ENCODE measurements around the gene SCAMP4. TPM values are rescaled to one million over a fixed set of nuclear protein-coding genes. Genes with fewer than 3 reads are reported as not detected.

Gene SCAMP4
- total RNA-seq, 1 experiment from 2014 or later, result 69.8 TPM

GRCh38 chr19:1921326-1921725 is 16.1 kb downstream of the SCAMP4 start:
- intact Hi-C loops (cut with micrococcal nuclease; ENCODE audit: unreplicated experiment), result loop anchor here (10.0 kb wide), 1 partner anchor 693 kb away; no protein-coding TSS in a partner anchor
- no peak overlapping the region for H3K27ac ChIP-seq
- no peaks in the 10 kb centered on the region for H3K79me2 ChIP-seq (ENCODE audit: low read depth)
- H3K4me3 ChIP-seq, result no peak overlapping the region
- no peaks in the 10 kb centered on the region; the same call in 1 of the 2 replicates for H3F3A ChIP-seq (ENCODE audit: insufficient read depth, low read depth)
- DNase-seq, result no peak
- ChIA-PET POLR2A (ENCODE audit: unreplicated experiment) (no interaction called here), CTCF (no interaction called here)
- TF ChIP-seq EZH2 (IDR thresholded peaks at IDR 0.05; ENCODE audit: low read depth) (no peak), CTCF (conservative IDR thresholded peaks at IDR 0.05) (no peak)
- H2AFZ ChIP-seq, result no peak overlapping the region
- no peaks in the 10 kb centered on the region for H3K9me3 ChIP-seq (ENCODE audit: insufficient read depth, low read depth)
- no TSS peak for BruUV-seq (replicated peaks)
- no peaks in the 10 kb centered on the region for H4K20me1 ChIP-seq (ENCODE audit: insufficient read depth)
- no peaks in the 10 kb centered on the region for H3K36me3 ChIP-seq (ENCODE audit: low read depth)
- no peaks in the 10 kb centered on the region for H3K4me1 ChIP-seq (replicated peaks; ENCODE audit: insufficient read depth)
- H3K9me2 ChIP-seq (ENCODE audit: insufficient read depth), result no peaks in the 10 kb centered on the region
- H3K27me3 ChIP-seq (ENCODE audit: insufficient read depth, low read depth), result no peaks in the 10 kb centered on the region
- H3K4me2 ChIP-seq, result no peak overlapping the region

DNA sequence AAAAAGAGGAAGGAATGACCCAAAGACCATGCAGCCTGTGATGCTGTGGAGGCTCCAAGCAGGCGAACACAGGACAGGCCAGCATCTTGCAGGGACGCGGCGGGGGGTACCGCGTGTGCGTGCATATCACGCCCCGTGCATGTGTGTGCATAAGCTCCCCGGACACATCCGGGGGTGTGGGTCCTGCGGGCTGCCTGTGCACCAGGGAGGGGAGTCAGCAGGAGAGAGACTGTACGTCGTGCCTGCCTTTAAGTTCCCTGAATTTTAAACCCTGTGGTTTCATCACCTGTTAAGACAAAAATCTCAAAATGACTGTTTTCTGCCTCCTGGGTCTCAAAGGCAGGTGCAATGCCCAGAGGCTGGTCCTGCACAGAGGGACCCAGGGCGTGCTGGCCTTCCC is 16.6 kb downstream of the SCAMP4 start:
- no peaks in the 10 kb centered on the region for H3K36me3 ChIP-seq (ENCODE audit: low read depth)
- no peak overlapping the region for H3K4me2 ChIP-seq
- no peaks in the 10 kb centered on the region for H3K9me2 ChIP-seq (ENCODE audit: insufficient read depth)
- H3K27me3 ChIP-seq (ENCODE audit: insufficient read depth, low read depth), result no peaks in the 10 kb centered on the region
- no peaks in the 10 kb centered on the region; the same call in 1 of the 2 replicates for H3F3A ChIP-seq (ENCODE audit: insufficient read depth, low read depth)
- H3K9me3 ChIP-seq (ENCODE audit: insufficient read depth, low read depth), result no peaks in the 10 kb centered on the region
- no peak overlapping the region for H2AFZ ChIP-seq
- POLR2A ChIA-PET (ENCODE audit: unreplicated experiment), result no interaction called here
- H3K4me1 ChIP-seq (replicated peaks; ENCODE audit: insufficient read depth), result no peaks in the 10 kb centered on the region
- no peaks in the 10 kb centered on the region for H4K20me1 ChIP-seq (ENCODE audit: insufficient read depth)
- intact Hi-C loops (cut with micrococcal nuclease; ENCODE audit: unreplicated experiment), result loop anchor here (10.0 kb wide), 1 partner anchor 693 kb away; no protein-coding TSS in a partner anchor
- H3K4me3 ChIP-seq, result no peak overlapping the region
- BruUV-seq (replicated peaks), result no TSS peak
- DNase-seq, result no peak
- no peaks in the 10 kb centered on the region for H3K79me2 ChIP-seq (ENCODE audit: low read depth)
- H3K27ac ChIP-seq, result no peak overlapping the region
- CTCF ChIA-PET, result no interaction called here
- TF ChIP-seq CTCF (conservative IDR thresholded peaks at IDR 0.05) (no peak), EZH2 (IDR thresholded peaks at IDR 0.05; ENCODE audit: low read depth) (no peak)

DNA sequence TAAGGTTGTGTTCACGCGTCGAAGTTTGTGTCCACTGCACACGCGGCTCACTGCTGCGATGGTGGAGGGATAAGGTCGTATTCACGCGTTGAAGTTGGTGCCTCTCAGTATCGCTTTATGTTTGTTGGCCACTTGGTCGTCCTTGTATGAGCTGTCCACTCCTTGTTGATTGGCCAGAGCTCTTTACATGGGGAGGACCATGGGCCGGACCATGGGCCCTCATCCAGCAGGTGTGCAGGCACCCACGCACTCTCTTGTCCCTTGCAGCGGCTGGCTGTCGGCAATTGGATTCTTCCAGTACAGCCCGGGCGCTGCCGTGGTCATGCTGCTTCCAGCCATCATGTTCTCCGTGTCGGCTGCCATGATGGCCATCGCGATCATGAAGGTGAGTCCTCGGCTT is 17.6 kb downstream of the SCAMP4 start:
- Histone ChIP-seq H3K9me3 (ENCODE audit: insufficient read depth, low read depth) (no peaks in the 10 kb centered on the region), H3K27ac (no peak overlapping the region), H3K79me2 (ENCODE audit: low read depth) (no peaks in the 10 kb centered on the region), H3K4me2 (no peak overlapping the region), H3K4me1 (replicated peaks; ENCODE audit: insufficient read depth) (no peaks in the 10 kb centered on the region), H3K27me3 (ENCODE audit: insufficient read depth, low read depth) (no peaks in the 10 kb centered on the region), H3K36me3 (ENCODE audit: low read depth) (no peaks in the 10 kb centered on the region), H3K9me2 (ENCODE audit: insufficient read depth) (no peaks in the 10 kb centered on the region), H2AFZ (no peak overlapping the region), H3F3A (ENCODE audit: insufficient read depth, low read depth) (no peaks in the 10 kb centered on the region; the same call in 1 of the 2 replicates), H3K4me3 (no peak overlapping the region), H4K20me1 (ENCODE audit: insufficient read depth) (no peaks in the 10 kb centered on the region)
- no TSS peak for BruUV-seq (replicated peaks)
- no peak for DNase-seq
- intact Hi-C loops (cut with micrococcal nuclease; ENCODE audit: unreplicated experiment), result loop anchor here (10.0 kb wide), 1 partner anchor 692 kb away; no protein-coding TSS in a partner anchor
- CTCF ChIA-PET, result no interaction called here
- POLR2A ChIA-PET (ENCODE audit: unreplicated experiment), result no interaction called here
- TF ChIP-seq EZH2 (IDR thresholded peaks at IDR 0.05; ENCODE audit: low read depth), result no peak

DNA sequence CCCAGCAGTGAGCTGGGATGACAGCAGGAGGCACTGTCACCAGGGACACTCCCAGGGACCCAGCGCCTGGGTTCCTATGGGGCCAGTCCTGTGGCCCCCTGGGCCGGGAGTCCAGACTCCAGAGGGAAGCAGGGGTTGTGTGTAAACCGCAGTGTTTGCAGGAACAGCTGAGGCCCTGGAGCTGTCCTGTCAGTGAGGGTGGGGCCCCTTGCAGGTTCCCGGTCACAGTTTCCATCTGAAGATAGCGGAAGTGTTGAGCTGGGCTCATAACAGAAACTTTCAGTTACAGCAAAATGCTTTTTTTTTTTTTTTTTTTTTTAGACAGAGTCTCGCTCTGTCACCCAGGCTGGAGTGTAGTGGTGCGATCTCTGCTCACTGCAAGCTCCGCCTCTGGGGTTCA is 18.1 kb downstream of the SCAMP4 start:
- ChIA-PET POLR2A (ENCODE audit: unreplicated experiment) (no interaction called here), CTCF (no interaction called here)
- no peaks in the 10 kb centered on the region for H3K9me3 ChIP-seq (ENCODE audit: insufficient read depth, low read depth)
- H3K79me2 ChIP-seq (ENCODE audit: low read depth), result no peaks in the 10 kb centered on the region
- H3K36me3 ChIP-seq (ENCODE audit: low read depth), result no peaks in the 10 kb centered on the region
- no TSS peak for BruUV-seq (replicated peaks)
- no peaks in the 10 kb centered on the region for H4K20me1 ChIP-seq (ENCODE audit: insufficient read depth)
- H3K4me1 ChIP-seq (replicated peaks; ENCODE audit: insufficient read depth), result no peaks in the 10 kb centered on the region
- intact Hi-C loops (cut with micrococcal nuclease; ENCODE audit: unreplicated experiment), result loop anchor here (10.0 kb wide), 1 partner anchor 691 kb away; no protein-coding TSS in a partner anchor
- H3K9me2 ChIP-seq (ENCODE audit: insufficient read depth), result no peaks in the 10 kb centered on the region
- H3K4me3 ChIP-seq, result no peak overlapping the region
- no peaks in the 10 kb centered on the region for H3K27me3 ChIP-seq (ENCODE audit: insufficient read depth, low read depth)
- no peak overlapping the region for H2AFZ ChIP-seq
- H3K4me2 ChIP-seq, result no peak overlapping the region
- H3K27ac ChIP-seq, result no peak overlapping the region
- DNase-seq, result no peak
- TF ChIP-seq CTCF (conservative IDR thresholded peaks at IDR 0.05) (no peak), EZH2 (IDR thresholded peaks at IDR 0.05; ENCODE audit: low read depth) (no peak)
- H3F3A ChIP-seq (ENCODE audit: insufficient read depth, low read depth), result no peaks in the 10 kb centered on the region; the same call in 1 of the 2 replicates
